GM12801 (cell line): ENCODE measurements around the gene SASH3.

ENCODE experiments used
- TF ChIP-seq, protein P1 (sequence below): IDR thresholded peaks from one replicate; pipeline ENCODE4 v1.5.1; 2011; ENCODE audit warnings: control low read depth; ENCODE audit not compliant: insufficient read length; ENCODE audit errors: extremely low read depth

SASH3 gene

DNA sequence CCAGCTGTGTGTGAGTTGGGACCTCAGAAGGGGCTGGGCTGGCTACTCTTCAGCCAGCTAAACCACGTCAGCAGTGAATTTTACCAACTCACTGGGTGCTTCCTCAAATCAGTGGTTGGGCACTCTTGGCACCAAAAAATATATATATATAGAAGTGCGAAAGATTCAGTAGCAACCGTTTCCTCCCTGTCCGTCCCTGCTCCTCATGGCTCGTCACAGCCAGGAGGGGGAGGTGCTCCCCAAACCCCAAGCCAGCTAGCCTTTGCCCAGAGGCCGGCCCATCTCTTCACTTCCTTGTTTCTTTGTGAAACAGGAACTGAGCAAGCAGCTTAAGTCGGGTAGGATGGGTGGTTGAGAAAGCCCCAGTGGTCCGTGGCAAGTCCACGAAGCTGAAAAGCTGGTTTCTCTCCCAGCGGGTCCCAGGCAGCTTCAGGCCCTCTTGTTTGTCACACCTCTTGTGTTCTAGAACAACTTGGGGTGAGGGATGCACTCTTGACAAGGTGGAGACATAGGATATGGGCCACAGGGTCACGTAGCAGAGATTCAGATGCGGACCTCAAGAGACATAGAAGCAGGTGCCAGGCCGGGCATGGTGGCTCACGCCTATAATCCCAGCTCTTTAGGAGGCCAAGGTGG is 6.8 kb upstream of the SASH3 start:
- TF ChIP-seq, protein P1, sequence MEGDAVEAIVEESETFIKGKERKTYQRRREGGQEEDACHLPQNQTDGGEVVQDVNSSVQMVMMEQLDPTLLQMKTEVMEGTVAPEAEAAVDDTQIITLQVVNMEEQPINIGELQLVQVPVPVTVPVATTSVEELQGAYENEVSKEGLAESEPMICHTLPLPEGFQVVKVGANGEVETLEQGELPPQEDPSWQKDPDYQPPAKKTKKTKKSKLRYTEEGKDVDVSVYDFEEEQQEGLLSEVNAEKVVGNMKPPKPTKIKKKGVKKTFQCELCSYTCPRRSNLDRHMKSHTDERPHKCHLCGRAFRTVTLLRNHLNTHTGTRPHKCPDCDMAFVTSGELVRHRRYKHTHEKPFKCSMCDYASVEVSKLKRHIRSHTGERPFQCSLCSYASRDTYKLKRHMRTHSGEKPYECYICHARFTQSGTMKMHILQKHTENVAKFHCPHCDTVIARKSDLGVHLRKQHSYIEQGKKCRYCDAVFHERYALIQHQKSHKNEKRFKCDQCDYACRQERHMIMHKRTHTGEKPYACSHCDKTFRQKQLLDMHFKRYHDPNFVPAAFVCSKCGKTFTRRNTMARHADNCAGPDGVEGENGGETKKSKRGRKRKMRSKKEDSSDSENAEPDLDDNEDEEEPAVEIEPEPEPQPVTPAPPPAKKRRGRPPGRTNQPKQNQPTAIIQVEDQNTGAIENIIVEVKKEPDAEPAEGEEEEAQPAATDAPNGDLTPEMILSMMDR, result no peak

DNA sequence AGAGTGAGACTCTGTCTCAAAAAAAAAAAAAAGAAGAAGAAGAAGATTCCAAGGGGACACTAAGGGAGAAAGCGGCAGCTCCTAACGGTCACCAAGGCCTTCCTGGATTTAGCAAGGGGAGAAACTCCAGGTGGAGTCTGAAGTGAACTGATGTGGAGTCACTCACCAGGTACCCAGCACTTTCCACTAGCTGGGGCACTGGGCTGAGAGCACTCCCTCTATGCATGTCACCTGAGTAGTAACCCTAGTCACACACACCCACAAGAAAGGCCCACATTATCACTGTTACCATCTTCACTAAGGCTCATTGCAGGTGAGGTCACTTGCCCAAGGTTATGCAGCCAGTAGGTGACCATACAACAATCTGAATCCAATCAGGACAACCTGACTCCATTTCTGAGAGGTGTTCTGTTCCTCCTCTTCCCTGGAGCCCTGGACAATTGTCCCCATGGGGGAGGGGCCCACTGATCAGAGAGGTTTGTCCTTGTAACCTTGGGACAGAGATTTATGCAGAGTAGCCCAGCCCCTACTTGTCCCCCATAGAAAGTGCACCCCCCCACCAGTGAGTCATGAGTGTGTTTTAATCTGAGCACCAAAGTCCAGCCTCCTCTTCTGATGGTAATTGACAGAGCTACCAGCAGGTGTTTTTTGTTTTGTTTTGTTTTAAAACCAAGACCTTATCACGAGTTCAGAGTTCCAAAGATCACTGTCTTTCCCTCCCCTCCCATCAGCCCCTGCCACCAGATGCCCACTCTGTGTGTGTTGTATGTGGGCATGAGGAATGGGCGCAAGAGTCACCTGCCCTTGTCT is 5.9 kb upstream of the SASH3 start:
- TF ChIP-seq, protein P1, result no peak

DNA sequence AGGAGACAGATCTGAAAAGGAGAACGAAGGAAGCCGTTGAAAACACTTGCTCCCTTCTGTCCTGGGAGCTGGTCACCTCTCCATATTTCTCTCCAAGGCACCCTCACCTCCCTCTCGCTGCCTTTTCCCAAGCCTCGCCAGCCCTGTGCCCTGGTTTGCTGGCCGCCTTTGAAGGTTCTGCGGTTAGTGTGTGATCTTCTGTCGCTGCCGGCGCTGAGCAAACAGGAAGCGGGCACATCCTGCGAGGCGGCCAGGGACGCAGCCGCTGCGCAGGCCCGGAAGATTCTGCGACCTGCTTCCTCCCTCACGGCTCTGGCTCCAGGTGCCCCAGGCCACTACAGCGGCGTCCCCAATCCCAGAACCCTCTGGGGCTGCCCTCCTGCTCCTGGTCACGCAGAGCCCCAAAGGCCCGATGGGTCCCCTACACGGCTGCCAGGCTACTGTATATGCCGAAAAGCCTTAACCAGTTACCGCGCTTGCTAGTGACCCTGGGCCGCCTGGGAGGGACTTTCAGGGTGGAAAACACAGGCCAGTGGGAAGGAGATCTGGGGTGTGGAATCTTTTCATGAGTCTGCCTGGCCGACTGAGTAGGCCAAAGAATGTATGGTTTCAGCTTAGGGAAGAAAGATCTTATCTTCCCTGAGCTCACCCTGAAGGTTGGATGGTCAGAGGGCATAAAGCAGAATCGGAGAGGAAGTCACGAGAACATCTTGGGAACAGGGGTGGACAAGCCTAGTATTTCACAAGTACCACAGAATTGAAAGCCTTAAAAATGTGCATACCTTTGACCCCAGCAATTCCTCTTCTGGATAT is 2.3 kb upstream of the SASH3 start:
- TF ChIP-seq, protein P1, result no peak

DNA sequence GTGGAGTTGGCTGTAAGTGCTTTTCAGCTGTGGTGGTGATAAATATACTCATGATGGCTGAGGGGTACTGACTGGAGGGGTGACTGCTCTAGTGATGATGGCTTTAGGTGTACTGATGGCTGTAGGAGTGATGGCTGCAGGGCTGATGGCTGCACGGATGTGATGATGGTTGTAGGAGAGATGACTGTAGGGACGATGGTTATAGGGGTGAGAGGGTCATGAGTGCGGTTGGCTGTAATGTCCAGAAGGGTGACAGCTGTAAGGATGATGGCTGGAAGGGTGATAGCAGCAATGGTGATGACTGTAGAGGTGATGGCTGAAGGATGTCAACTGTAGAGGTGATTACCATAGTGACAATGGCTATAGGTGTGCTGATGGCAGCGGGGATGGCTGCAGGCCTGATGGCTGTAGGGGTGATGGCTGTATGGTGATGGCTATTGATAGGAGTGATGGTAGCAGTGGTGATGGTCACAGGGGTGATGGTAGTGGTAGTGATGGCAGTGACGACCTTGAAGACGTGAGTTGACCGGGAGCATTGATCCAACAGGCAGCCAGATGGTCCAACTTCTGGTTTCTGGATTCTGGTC is 570 bp upstream of the SASH3 start:
- TF ChIP-seq, protein P1, result no peak

DNA sequence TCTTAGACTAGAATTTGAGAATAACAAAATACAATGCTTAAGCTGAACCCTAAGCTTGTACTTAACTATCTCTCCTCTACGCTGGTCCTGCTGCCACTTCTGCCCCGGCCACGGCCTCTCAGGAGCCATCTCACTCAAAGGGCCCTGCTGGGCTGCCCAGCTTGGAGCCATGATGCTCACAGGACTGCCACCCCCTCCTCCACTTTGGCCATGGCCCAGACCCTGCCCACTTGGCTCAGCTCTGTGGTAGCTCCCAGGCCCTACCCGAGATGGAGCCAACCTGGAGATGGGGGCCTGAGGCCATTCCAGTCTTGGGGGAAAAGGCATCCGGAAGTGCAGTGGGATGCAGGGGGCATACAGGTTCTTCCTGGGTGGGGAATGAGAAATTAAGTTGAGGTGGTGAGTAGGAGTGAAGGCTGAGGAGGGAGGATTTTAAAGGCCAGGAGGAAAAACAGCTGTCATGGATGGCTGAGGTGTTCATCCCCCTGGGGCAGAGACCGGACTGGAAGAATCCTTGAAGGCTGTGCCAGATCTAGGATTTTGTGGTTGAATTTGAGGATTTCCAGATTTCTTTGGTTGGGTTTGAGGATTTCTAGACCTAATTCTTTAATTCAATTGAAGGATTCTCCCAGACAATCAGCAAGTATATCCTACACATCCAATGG is 824 bp downstream of the SASH3 start:
- TF ChIP-seq, protein P1, result no peak

DNA sequence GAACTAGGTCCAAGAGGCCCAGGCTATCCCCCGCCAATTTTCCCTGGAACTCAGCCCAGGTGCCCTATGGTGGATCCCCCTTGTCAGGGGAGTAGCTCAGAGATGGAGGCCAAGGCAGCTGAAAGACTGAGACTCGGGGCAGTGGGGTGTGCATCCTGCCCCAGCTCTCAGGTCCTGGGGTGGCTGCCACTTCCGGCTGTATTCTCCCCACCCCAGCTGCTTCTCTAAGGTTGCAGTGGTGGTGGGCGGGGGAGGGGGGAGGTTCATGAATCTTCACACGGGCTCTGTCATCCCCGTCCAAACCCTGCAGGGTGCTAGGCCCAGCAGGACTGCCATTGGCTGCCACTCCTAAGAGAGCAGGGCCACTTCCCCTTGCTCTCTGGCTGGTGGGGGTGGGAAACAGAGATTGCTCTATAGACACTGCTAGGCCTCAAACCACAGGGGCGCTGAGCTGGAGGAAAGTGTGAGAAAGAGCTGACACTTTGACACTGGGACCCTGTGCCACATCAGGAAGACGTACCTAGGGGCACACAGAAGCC is 1.5 kb downstream of the SASH3 start:
- TF ChIP-seq, protein P1, result no peak
